Activated CD4-positive, alpha-beta T cell treated with anti-CD3 and anti-CD28 coated beads for 24 hours (primary cell): ENCODE data around the gene MAP2K1.
A peak's percentile ranks its signal among the peaks of the same experiment; 100 is the strongest.
"Not testable (repeated sequence)": the region's sequence is repeated elsewhere in the genome, so short reads cannot be mapped to it uniquely, and the experiment has no call there.

ENCODE experiments used
- DNase-seq, 2 donors: peaks; one replicate each; pipeline ENCODE4 v3.0.0-alpha.2; 2020; ENCODE audit warnings: low read depth in 2 of 2

Gene MAP2K1

DNA sequence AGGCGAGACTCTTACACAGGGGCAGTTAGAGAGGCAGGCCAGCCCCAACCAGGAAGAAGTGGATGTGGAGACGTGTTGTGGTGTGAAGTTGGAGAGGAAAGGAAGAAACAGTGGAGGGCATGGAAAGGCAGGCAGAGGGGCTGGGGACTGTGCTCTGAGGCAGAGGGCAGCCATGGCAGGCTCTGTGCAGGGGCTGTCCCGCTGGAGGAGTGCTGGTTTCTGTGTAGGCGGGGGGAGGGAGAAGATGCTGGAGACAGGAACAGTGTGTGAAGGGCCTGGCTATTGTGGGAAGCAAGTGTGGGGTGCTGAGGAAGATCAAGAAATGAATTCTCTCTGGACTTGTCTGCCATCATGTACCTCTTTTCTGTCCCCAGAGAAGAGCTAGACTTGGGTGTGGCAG is 89.8 kb downstream of the MAP2K1 start:
- no peak for DNase-seq

GRCh38 chr15:66477011-66477410 is 90.3 kb downstream of the MAP2K1 start:
- no peak for DNase-seq

DNA sequence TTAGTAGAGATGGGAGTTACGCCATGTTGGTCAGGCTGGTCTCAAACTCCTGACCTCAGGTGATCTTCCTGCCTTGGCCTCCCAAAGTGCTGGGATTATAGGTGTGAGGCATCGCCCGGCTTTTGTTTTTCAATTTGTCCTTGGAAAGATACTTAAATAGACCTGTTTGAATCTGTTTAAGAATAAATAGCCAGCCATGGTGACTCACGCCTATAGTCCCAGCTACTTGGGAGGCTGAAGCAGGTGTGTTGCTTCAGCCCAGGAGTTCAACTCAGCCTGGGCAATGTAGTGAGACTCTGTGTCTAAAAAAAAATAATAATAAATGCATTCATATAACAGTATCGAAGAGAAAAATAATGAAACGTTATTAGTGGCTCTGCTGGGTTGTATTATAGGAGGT is 93.6 kb downstream of the MAP2K1 start:
- no peak for DNase-seq

GRCh38 chr15:66481107-66481856 is 94.6 kb downstream of the MAP2K1 start:
- no peak for DNase-seq

- DNase-seq = no peak
Observed at GRCh38 chr15:66482539-66482938, 95.8 kb downstream of the MAP2K1 start.

DNA sequence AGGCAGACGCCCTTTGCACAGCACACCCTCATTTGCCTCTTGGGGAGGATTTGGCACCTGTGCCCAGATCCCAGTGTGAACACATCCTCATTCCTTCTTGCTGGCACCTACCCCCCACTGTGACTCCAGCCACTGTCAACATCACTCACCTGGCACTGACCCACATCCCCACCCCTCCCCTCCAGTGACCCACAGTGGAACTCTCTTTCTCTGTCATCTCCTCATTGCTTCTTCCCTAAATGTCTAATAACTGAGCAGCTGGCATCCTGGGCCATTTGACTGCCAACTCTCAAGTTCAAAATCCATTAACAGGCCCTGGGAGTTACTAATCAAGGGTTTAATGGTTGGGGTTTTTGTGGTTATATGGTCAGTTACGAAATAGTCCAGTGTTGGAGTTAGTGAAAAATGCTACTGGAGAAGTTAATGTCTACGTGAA is 96.4 kb downstream of the MAP2K1 start:
- DNase-seq = no peak

DNA sequence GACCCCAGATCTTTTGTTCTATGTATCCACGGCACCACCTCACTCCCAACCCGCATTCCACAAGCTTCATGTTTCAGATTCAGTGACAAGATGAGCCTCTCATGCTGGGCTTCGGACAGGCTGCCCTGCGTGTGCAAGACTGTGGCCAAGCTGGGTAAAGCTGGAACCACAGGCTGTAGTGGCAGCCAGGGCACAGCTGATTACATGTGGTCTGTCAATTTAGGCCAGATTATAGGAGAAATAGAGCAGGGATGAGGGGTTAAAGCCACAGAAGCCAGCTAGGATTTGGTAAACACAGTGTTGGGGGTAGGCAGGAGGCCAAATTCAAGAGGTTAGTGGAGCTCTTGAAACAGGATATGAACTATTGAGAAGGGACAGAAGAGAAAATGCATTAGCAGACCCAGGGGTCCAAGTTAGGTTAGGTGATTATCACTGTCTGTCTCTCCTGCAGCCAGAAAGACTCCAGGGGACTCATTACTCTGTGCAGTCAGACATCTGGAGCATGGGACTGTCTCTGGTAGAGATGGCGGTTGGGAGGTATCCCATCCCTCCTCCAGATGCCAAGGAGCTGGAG is 97.9 kb downstream of the MAP2K1 start:
- DNase-seq = no peak

DNA sequence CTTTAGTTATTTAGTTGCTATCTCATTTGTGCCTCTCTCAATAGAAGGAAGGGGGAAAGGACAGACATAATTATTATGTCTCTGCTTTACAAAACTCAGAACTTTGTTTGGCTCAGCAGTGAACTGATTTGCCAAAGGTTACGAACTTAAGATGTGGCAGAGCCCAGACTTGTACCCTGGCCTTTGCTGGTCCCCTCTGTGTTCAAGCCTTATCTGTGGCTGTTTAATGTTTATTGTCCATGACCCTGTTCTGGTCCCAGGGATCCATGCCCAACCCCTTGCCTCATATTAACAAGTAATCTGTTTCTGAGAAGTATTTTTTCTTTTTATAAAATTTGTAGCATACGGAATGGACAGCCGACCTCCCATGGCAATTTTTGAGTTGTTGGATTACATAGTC is 100.2 kb downstream of the MAP2K1 start:
- DNase-seq = no peak

DNA sequence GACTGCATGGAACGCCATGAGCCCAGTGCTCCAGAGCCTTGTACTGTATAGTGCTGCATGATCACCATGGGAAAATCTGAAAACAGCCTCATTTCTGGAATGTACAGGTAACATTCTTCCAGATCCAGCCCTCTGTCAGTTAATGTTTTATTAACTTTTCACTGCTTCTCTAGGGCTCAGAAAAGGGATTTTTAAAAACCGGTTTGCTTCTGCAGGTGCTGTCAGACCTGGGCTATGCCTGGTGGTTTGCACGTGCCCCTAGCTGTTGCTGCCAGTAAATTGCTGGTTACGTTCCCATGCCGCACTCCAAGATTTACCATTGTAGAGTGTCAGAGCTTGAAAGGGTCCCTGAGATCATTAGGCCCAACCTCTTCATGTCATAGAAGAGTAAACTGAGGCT is 101.8 kb downstream of the MAP2K1 start:
- no peak for DNase-seq

DNA sequence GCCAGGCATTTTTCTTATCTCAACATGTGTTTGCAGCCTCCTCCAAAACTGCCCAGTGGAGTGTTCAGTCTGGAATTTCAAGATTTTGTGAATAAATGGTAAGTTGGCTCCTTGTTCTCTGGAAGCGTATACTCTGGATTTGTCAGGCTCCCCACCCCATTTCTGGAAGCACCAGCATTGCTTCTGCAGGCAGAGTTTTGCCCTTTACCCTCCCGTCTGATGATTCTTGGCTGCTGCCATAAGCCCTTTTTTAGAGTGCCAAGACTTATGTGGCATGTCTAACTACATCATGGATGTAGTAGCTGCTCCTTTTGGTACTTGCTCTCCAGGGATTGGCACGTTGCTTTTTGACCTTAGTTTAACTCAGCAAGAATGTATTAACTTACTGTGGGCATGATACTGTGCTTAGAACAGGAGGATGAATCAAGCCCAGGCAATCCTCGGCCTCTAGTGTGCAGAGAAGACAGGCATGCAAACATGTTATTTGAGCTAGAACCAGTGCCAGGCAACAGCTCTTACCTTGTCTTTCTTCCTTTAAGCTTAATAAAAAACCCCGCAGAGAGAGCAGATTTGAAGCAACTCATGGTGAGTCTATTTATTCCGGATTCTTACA is 102.6 kb downstream of the MAP2K1 start:
- DNase-seq = no peak

- DNase-seq = no peak
Observed at GRCh38 chr15:66491846-66492245, 105.1 kb downstream of the MAP2K1 start.

DNA sequence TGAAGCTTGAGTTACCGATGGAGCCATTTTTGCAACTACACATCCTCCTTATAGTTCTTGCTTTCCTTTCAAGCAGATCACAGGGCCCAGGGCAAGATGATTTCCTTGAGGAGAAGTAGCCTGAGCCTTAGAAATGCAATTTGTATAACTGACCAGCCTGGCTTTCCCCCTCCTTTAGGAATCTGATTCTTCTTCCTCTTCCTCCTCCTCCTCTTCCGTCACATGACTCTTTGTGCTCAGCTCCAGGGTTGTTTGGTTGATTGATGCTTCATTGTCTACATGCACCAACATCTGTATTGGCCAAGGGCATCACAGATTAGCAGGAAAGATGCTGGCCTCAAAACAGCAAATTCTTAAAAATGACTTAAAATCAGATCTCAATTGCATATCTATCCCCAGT is 107.5 kb downstream of the MAP2K1 start:
- no peak for DNase-seq

DNA sequence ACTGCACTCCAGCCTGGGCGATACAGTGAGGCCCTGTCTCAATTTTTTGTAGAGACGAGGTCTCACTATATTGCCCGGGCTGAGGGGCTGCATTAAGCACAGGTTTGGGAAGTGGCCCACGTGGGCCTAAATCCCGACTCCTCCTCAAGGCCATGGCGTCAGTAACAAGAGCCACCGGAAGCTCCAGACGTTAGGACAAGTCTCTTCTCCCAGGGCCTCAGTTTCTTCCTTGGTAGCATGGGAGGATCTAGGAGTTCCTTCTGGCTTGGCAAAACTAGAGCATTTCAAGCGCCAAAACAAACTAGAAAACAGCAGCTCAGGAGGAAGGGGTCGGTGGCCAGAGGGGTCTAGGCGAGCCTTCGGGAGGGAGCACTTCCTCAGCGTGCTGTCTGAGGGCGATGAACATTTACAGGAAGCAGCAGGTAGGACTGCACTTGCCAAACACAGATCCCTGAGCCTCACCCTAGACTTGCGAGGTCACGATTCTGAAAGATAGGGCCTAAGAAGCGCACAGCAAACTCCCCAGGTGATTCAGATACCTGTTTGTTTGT is 110.3 kb downstream of the MAP2K1 start:
- no peak for DNase-seq

- DNase-seq = peak; percentile 97 to 98
Observed at GRCh38 chr15:66497502-66498455, 111.1 kb downstream of the MAP2K1 start, which contains the start of gene SNAPC5. Gene SNAPC5, minus strand, starts transcription at chr15:66497762. Its CDS starts 31 bp downstream, at chr15:66497731.

DNA sequence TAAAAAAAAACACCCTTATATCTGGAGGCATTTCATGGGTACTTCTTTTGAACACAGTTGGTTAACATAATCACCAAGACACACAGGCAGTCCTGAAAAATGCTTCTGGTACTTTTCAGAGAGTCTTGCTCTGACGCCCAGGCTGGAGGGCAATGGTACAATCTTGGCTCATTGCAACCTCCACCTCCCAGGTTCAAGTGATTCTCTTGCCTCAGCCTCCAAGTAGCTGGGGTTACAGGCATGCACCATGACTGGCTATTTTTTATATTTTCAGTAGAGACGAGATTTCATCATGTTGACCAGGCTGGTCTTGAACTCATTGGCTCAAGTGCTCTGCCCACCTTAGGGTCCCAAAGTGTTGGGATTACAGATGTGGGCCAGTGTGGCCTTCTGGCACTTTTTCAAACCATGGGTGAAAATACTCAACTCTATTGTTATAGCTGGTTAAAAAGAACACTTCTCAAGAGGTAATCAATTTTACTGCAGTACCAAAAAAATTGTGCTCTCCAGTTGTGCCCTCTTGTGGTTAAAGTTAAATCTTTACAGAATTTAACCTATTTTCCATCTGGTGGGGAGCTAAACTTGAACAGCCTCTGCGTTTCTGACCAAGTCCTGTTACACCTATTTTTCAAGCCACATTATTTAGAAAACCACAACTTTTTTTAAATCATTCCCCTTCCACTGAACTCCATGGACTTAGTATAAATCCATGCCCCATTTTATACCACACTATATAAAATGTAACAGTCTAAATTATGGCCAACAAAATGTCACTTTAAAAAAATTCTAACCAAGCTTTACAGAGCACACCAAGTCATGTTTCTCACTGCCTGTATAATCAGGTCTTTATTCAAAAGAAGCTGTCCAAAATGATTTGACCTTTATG is 112.0 kb downstream of the MAP2K1 start:
- no peak for DNase-seq

DNA sequence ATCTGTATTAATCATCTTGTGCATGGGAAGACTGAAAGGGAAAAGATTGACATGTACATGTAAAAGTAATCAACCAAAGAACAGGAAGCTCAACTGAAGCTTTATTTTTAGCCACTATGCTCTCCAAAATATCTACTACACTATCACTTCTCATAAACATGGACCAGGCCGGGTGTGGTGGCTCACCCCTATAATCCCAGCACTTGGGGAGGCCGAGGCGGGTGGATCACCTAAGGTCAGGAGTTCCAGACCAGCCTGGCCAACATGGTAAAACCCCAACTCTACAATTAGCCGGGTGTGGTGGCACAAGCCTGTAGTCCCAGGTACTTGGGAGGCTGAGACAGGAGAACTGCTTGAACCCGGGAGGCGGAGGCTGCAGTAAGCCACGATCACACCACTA is 113.6 kb downstream of the MAP2K1 start:
- not testable (repeated sequence) for DNase-seq

DNA sequence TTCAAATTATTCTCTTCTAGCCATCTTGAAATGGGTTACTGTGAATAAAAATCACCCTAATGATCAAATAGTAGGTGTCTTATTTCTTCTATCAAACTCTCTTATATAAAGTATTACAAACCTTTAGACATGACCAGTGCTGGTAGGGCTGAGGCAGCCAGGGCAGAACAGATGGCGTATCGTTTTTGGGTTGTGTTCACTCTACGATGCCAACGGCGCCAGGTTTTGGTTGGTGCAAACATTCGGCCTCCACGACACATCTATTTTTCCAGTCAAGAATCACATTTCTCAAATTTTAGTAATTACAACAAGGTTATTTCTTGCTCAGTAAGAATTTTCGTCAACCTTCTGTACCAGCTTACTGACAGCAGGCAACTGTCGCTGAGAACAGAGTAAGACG is 115.8 kb downstream of the MAP2K1 start:
- no peak for DNase-seq

DNA sequence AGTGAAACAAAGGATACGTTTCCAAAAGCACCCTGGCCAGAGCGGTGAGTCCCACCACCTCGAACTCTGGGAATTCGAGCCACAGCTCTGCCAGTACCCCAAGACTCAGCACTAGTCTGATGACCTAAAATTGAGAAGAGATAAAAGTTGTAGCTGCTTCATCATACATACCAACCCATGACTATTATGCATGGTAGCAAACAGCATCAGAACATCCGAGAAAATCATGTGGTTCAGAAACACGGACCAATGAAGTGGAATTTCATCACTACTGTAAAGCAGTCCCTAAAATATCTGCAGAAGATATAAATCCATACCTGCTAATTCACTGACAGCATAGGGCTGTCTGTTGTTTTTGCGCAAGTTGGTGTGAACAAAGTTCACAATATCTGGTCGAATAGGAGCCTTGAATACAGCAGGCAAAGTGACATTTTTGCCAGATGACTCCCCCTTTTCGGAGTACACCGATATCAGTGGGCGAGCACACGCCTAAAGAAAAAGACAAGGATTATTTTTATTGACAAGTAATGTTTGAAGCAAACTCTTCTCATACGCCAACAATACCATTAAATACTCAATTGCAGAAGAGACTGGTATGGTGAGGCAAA is 116.4 kb downstream of the MAP2K1 start:
- not testable (repeated sequence) for DNase-seq

DNA sequence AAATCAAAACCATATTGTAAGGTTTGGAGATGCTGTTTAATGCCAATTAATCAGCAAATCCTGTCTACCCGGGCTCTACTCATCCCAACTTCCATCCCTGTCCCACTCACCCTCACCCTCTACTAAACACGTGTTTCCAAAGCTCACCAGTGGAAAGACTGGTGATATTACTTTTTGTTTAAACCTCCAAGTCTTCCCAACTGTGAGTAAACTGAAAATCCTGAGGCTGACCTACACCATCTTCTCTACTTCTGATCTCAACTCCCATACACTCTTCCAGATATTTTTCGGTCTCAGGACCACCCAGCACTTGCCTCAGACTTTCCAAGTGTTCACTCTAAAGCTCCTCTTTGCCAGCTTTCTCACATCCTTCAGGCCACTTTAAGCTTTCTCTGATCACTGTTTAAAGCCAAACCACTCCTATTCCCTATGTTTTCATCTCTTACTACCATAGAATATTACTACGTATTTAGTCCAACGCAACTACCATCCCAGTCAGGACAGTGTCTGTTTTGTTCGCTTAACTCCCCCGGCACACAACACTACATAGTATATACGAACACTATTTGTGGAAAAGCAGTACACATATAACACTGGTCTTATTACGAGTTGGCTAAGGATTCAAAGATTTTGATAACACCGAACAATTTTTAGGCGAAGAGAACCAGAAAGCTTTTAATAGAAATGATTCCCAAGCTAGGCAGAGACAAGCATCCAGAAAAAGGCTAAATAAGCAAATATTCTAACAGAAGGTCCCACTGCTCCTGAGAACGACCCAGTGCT is 117.3 kb downstream of the MAP2K1 start:
- no peak for DNase-seq
